Globus pallidus (tissue), 1 donor: ENCODE data around the gene PHOSPHO1.
"Not testable (repeated sequence)": the region's sequence is repeated elsewhere in the genome, so short reads cannot be mapped to it uniquely, and the experiment has no call there.

Experiments
- DNase-seq: peaks from one replicate; pipeline ENCODE4 v3.0.0-alpha.2; 2015; ENCODE audit warnings: low spot score

The PHOSPHO1 gene

DNA sequence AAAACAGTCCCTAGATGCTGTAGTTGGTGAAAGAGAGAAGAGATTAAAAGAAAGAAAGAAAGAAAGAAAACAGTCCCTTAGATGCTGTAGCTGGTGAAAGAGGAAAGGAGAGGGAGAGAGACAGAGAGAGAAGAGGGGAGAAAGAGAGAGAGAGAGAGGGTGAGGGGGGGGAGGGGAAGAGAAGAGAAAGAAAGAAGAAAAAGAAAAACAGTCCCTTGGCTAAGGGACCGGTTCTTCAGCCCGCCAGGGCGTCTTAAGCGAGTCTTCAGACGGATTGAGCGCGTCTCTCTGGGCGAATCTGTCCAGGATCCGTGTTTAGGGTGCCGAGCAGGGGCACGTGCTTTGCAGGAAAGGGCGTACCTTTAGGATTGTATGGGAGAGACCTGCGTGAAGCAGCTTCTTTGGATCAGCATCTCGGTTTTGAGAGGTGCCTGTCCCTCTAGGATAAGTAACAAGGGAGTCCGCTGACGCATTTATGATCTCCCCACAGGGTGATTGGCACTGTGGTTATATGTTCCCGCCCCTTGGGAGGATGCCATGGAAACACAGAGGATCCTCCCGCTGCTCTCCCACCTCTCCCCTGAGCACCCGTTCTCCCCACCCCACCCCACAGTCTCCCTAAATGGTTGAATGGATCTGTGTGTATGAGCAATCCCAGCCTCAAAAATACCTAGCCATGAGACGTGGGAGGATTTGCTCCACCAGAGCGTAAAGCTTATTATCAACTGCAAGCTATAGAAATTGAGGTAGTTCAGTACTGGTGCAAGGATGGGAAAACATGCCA, 36.9 kb downstream of the PHOSPHO1 start:
- DNase-seq = peak; percentile 67

- peak; percentile 91 for DNase-seq
Measured at GRCh38 chr17:49191917-49192741, 38.5 kb downstream of the PHOSPHO1 start.

DNA sequence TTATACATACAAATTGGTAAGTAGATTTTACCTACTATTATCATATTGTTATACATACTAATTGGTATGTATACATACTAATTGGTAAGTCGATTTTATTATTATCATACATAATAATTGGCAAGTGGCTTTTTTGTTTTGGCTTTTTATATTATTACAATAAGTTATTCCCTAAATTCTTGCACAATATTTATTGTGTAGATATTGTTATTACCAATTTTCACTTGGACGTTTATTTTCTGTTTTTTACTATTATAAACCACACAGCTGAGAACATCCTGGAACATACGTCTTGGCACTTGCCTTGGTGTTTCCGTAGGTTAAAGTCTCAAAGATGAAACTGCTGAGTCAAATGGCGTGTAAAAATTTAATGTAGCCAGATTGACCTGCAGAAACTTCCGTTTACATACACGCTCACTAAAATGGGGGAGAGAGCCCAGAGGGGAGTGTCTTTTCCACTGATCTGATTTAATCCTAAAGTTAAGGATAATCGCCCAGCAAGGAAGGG, 39.1 kb downstream of the PHOSPHO1 start:
- DNase-seq = no peak

DNA sequence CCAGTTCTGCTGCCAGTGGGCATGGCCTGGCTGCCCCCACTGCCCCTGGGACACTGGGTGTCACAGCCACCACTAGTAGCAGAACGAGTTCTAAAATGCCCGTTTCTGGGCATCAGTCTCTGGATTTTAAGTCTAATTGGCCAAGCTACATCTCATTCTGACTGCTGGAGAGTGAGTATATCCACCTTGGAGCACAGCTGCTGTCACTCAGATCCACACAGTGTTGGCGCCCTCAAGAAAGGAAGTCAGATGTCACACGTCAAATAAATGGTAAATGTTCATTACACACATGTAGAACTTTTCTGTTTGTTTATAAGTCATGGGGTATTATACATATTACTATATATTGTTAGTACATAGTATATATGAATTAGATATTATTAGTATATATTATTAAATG, 39.7 kb downstream of the PHOSPHO1 start:
- no peak for DNase-seq

DNA sequence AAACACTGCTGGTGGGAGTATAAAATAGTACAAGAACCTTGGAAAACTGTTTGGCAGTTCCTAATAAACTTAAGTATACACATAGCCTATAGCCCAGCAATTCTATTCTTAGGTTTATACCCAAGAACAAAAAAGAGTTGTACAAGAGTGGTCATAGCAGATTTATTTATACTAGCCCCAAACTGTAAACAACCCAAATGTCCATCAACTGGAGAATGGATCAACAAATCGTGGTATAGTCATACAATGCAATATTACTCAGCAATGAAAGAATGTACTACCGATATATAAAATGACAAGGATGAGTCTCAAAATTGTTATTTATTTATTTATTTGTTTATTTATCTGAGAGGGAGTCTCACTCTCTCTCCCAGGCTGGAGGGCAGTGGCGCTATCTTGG, 43.3 kb downstream of the PHOSPHO1 start:
- DNase-seq = no peak

GRCh38 chr17:49185381-49185780, 45.2 kb downstream of the PHOSPHO1 start:
- not testable (repeated sequence) for DNase-seq

DNA sequence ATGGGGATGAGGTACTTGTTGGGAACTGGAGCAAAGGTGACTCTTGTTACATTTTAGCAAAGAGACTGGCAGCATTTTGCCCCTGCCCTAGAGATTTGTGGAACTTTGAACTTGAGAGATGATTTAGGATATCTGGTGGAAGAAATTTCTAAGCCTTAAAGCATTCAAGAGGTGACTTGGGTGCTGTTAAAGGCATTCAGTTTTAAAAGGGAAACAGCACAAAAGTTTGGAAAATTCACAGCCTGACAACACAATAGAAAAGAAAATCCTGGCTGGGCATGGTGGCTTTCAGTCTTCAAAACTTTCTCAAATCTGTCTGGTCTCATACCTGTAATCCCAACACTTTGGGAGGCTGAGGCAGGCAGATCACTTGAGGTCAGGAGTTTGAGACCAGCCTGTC, 46.1 kb downstream of the PHOSPHO1 start:
- not testable (repeated sequence) for DNase-seq

DNA sequence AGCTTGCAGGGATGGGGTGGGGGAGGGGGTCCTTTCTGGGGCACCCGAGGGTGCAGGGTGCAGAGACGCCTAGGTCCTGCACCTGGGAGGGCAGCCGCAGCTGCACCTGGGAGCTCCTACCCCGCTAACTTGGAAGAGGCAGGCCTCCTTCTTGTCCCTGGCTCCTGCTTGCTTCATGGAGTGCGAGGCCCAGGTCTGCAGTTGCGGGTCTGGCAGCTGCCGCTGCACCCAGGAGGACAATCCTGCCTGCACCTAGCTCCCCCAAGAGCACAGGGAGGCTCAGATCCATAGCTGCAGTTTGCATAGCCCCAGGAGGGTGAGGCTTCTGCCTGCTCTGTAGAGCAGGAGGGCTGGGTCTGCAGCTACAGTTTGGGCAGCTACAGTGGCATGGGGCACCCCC, 46.8 kb downstream of the PHOSPHO1 start:
- no peak for DNase-seq

GRCh38 chr17:49183341-49183740, 47.2 kb downstream of the PHOSPHO1 start:
- DNase-seq = no peak

GRCh38 chr17:49180998-49181635, 49.5 kb downstream of the PHOSPHO1 start:
- DNase-seq = no peak

DNA sequence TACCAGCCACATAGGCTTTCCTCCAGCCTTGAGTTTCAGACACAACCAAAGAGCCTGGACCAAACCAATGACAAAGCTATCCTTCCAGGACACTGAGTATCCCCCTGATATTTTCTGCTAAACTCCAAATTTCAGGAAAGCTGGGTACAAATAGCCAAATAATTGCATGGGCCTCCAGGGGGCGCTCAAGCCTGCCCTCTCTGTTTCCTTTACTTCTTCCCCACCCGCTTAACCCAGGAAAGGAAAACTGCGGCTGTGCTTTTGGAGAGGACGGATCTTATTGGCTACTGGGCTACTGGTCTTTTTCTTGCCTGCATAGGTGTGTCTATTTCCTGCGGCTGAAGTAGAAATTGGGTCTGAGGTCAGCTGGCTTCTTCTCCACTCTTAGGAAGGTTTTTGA, 50.3 kb downstream of the PHOSPHO1 start:
- DNase-seq = peak; percentile 49

DNA sequence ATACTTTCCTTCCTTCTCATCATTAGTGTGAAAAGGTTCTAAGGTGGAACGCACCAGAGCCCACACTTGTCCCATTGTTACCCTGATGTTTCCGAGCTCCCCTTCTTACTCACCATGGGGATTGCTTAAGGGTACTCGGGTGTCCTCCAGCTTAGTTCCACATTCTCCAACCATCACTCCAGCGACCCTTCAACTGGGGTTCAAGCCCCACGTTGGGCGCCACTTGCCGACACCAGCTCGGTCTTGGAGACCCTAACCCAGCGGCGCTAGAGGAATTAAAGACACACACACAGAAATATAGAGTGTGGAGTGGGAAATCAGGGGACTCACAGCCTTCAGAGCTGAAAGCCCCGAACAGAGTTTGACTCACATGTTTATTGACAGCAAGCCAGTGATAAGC, 54.6 kb downstream of the PHOSPHO1 start:
- DNase-seq = not testable (repeated sequence)
